C4-2B (cell line): ENCODE data around the gene SAP30BP.

ENCODE experiments used
- H3K27ac ChIP-seq: fragments of 450-650 bp; 2 replicates; pipeline ENCODE4 v1.5.1; 2017
- ZFX ChIP-seq: fragments of 450-650 bp; IDR thresholded peaks from 2 replicates; pipeline ENCODE4 v1.6.1; 2017
- TF ChIP-seq, protein P1 (sequence below): fragments of 450-650 bp; conservative IDR thresholded peaks from 2 replicates; pipeline ENCODE4 v1.5.1; 2017; ENCODE audit warnings: mild to moderate bottlenecking

Gene SAP30BP

DNA sequence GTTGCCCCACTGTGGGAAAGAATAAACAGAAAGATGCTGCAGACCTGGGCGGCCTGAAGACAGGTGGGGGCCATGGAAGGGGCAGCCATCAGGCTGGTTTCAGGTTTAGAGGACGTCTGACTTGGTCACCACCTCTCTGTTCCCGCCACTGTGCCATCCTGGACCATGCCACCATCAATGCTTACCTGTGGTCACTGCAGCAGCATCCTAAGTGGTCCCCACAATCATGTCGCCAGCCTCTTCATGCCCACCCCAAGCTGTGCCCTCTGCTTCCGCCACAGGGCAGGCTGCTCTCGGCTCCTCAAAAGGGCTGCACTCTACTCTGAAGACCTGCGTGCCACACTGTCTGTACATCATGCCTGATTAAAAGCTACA, 23.5 kb upstream of the SAP30BP start:
- no peak overlapping the region for H3K27ac ChIP-seq
- TF ChIP-seq, protein P1, sequence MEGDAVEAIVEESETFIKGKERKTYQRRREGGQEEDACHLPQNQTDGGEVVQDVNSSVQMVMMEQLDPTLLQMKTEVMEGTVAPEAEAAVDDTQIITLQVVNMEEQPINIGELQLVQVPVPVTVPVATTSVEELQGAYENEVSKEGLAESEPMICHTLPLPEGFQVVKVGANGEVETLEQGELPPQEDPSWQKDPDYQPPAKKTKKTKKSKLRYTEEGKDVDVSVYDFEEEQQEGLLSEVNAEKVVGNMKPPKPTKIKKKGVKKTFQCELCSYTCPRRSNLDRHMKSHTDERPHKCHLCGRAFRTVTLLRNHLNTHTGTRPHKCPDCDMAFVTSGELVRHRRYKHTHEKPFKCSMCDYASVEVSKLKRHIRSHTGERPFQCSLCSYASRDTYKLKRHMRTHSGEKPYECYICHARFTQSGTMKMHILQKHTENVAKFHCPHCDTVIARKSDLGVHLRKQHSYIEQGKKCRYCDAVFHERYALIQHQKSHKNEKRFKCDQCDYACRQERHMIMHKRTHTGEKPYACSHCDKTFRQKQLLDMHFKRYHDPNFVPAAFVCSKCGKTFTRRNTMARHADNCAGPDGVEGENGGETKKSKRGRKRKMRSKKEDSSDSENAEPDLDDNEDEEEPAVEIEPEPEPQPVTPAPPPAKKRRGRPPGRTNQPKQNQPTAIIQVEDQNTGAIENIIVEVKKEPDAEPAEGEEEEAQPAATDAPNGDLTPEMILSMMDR = no peak
- no peak for TF ChIP-seq ZFX

DNA sequence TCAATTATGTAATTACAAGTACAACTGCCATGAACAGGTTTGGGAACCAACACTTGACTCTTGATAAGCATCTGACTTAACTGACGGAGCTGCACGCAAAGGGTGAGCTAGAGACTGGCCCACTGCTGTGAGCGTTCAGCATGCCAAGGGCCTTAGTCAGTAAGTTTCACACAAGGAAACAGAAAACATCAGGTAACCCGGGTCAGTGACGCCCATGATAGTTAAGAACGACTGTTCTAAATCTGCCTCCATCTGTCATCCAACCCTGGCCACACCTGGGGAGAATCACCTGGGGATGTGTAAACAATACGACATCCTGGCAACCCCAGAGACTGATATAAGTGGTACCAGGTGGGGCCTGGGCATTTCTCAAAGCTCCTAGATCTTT, 21.6 kb upstream of the SAP30BP start:
- H3K27ac ChIP-seq = no peak overlapping the region; the same call in 1 of the 2 replicates
- TF ChIP-seq, protein P1 = no peak
- TF ChIP-seq ZFX = no peak

DNA sequence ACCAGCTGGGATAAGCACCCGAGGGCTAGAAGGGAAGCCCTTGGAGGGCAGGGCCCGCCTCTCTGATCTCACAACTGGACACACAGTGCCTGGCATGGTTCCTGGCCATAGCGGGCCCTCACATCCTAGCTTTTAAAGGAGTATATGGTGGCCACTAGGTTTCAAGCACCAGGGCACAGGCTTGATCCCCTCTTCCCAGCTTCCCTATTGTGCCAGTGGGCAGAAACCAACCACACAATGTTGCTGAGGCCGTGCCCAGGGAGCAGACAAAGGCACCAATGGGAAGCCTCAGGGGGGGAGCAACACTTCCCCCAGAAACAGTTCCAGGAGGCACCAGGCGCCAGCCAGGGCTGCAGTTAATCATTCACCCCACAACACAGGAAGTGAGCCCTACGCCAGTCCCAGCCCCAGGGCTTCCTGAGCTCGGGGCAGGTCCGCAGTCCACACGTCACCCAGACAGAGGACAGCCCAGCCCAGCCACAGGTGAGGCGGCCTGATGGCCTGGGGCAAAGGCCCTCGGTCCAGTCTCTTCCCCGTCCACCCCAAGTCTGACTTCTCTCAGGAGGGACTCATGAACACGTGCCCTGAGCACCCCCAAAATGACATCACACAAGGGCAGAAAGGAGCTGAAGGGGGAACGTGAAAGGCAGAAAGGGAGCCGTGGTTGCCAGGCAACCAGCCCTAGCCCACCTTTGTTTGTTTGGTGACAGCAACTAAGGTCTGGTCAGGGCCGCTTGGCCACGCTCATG, 21.1 kb upstream of the SAP30BP start:
- no peak overlapping the region; the same call in 1 of the 2 replicates for H3K27ac ChIP-seq
- TF ChIP-seq ZFX = no peak
- TF ChIP-seq, protein P1 = no peak

DNA sequence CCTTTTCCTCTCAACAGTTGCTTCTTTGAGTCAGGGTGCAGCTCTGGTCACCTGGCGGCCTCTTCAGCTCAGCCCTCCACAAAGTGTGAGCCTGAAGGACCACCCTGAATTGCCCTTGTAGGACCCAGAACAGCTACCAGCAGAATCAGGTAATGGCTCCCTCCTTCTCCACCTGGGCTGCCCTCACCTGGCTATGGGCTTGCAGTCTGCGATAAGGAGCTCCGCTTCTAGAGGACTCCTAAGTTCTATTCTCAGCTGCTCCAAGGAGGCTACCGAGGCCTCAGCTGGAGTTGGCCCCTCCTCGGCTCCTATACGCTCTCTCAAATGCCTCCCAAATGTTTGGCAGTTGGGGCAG, 20.5 kb upstream of the SAP30BP start:
- H3K27ac ChIP-seq = no peak overlapping the region
- TF ChIP-seq ZFX = no peak

DNA sequence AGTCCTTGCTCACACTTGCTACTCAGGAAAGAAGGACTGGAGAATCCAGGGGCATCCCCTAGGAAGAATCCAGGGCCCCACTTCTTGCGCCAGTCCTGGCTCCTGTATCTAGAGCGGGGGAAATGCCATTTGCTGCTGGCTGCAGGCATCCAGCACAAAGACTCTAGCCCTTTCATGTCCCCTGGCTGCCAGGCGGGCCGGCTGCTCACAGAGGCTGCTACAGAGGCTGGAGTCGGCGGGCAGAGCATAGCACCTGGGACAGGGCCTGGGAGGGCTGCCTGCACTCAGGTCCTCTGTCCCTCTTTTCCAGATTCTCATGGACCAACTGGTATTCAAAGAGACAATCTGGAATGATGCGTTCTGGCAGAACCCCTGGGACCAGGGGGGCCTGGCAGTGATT, 20.1 kb upstream of the SAP30BP start:
- no peak overlapping the region for H3K27ac ChIP-seq
- TF ChIP-seq, protein P1 = no peak
- no peak for TF ChIP-seq ZFX

DNA sequence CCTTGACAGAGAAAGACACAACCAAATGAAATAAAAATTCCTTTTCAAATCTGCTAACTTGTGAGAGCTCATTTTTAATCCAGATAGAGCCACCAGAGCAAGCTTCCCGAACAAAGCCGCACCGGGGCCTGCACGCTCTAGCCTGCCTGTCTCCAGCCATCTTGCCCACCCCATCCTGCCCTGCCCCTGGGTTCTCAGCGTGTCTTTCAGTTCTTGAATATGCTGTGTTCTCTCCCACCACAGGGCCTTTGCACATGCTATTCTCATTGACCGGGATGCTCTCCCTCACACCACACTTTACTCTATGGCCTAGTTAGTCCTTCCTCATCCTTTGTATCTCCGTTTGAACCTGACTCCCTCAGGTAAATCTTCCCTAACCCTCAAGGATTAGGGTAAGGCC, 19.2 kb upstream of the SAP30BP start:
- TF ChIP-seq, protein P1 = no peak
- TF ChIP-seq ZFX = no peak
- H3K27ac ChIP-seq = no peak overlapping the region

DNA sequence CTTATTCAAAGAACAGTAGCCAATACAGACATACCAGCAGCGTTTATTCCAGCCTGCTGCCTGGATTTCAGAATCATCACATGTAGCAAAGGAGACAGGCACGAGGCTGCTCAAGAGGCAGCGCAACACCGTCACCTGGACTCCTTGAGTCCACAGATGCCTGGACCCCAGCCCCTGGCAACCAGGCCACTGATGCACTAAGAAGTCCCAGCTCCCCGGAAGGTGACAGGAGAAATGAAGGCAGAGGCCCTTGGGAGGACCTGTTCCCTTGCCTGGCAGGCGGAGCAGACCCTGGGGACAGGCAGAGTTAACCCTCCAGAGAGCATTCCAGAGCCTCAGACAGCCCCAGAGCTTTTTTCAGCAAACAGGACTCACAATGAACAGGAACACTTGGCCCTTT, 17.5 kb upstream of the SAP30BP start:
- no peak for TF ChIP-seq ZFX
- TF ChIP-seq, protein P1 = no peak
- no peak overlapping the region for H3K27ac ChIP-seq

DNA sequence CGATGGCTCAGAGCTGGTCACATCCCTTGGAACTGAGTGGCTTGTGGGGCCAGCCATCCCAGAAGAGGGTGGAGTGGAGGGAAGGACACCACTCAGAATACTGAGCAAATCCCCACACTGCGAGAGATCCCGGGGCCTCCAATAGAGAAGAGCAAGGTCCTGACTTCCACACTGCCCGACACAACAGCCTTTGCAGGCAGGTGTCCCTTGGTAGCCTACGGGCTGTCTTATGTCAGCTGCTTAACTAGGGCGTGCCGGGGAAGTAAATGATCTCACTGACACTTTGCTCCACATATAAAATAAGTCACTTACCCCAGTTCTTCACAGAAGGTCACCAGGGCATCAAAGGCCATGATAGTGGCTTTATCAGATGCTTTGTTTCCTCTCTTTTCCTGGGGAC, 16.3 kb upstream of the SAP30BP start:
- H3K27ac ChIP-seq = no peak overlapping the region
- TF ChIP-seq, protein P1 = no peak
- no peak for TF ChIP-seq ZFX
